Activated naive CD4-positive, alpha-beta T cell treated with anti-CD3 and anti-CD28 coated beads, Interleukin-2, amount 10 ng/mL, durations not matched to agents 7 days and 5 days (primary cell): Measurements from ENCODE around the gene FAM53B.
"Not testable (repeated sequence)": the region's sequence is repeated elsewhere in the genome, so short reads cannot be mapped to it uniquely, and the experiment has no call there.

Experiments used
- CTCF ChIA-PET: fragments of 350-600 bp; sonication (Branson Sonifier 250); formaldehyde crosslinking; loops from one replicate; lab custom pipeline; 2021; ENCODE audit warnings: antibody characterized with exemption; lab: Charles Lee
- DNase-seq: peaks from one replicate; pipeline ENCODE4 v3.0.0-alpha.2; 2020
- H3K27ac Mint-ChIP-seq: one replicate; pipeline ENCODE4 v1.8.0; 2021; ENCODE audit warnings: mild to moderate bottlenecking, moderate library complexity, mixed read lengths
- H3K27me3 Mint-ChIP-seq: one replicate; pipeline ENCODE4 v1.8.0; 2021; ENCODE audit warnings: mild to moderate bottlenecking, mixed read lengths
- H3K36me3 Mint-ChIP-seq: one replicate; pipeline ENCODE4 v1.8.0; 2021; ENCODE audit warnings: mixed read lengths
- H3K4me1 Mint-ChIP-seq: one replicate; pipeline ENCODE4 v1.8.0; 2021; ENCODE audit warnings: mixed read lengths
- H3K4me3 Mint-ChIP-seq: one replicate; pipeline ENCODE4 v1.8.0; 2021; ENCODE audit warnings: mild to moderate bottlenecking, moderate library complexity, mixed read lengths
- H3K9me3 Mint-ChIP-seq: one replicate; pipeline ENCODE4 v1.8.0; 2021; ENCODE audit warnings: mixed read lengths

Gene FAM53B

GRCh38 chr10:124744102-124745050 lies at the start of gene FAM53B:
TSS of gene FAM53B (minus strand) at chr10:124744378. CDS start at chr10:124706713, 37,665 bp downstream.
- peak within 1 kb of the TSS; percentile 94 for H3K27ac Mint-ChIP-seq
- H3K27me3 Mint-ChIP-seq, result peaks cover 8% of the 10 kb centered on the region
- no peaks in the 10 kb centered on the region for H3K9me3 Mint-ChIP-seq
- peak; percentile 84 for DNase-seq
- CTCF ChIA-PET, result interaction anchor here (1.0 to 3.6 kb wide), 5 partner anchors 39 to 212 kb away, joined by 3 to 21 read pairs (median 4); no protein-coding TSS in a partner anchor
- H3K4me3 Mint-ChIP-seq, result peak within 1 kb of the TSS; percentile 97
- H3K4me1 Mint-ChIP-seq, result peaks cover 57% of the 10 kb centered on the region
- H3K36me3 Mint-ChIP-seq, result peaks cover 22% of the 10 kb centered on the region

- Mint-ChIP-seq H3K4me1 (peaks cover 29% of the 10 kb centered on the region), H3K4me3 (peak overlapping the region; percentile 88), H3K36me3 (peaks cover 13% of the 10 kb centered on the region), H3K27ac (peak overlapping the region; percentile 94), H3K27me3 (peaks cover 14% of the 10 kb centered on the region), H3K9me3 (no peaks in the 10 kb centered on the region)
- CTCF ChIA-PET, result no interaction called here
- DNase-seq, result no peak
These were observed 48.8 kb upstream of the FAM53B start for GRCh38 chr10:124792998-124793352.

- H3K27ac Mint-ChIP-seq, result peak within 1 kb of the TSS; percentile 94
- H3K36me3 Mint-ChIP-seq, result peaks cover 20% of the 10 kb centered on the region
- H3K4me1 Mint-ChIP-seq, result peaks cover 29% of the 10 kb centered on the region
- H3K27me3 Mint-ChIP-seq, result peaks cover 6% of the 10 kb centered on the region
- no peaks in the 10 kb centered on the region for H3K9me3 Mint-ChIP-seq
- peak within 1 kb of the TSS; percentile 88 for H3K4me3 Mint-ChIP-seq
- CTCF ChIA-PET, result interaction anchor here (1.3 kb wide), 1 partner anchor 43 kb away, joined by 6 read pairs; no protein-coding TSS in a partner anchor
- DNase-seq, result peak; percentile 87
These were observed 47.6 kb upstream of the FAM53B start, which contains the start of gene EEF1AKMT2 for GRCh38 chr10:124791547-124792348. TSS of gene EEF1AKMT2 (minus strand) at chr10:124791887. CDS start at chr10:124791833, 54 bp downstream.

- DNase-seq, H3K9me3 Mint-ChIP-seq, CTCF ChIA-PET, H3K27ac Mint-ChIP-seq, H3K27me3 Mint-ChIP-seq, H3K4me1 Mint-ChIP-seq, H3K4me3 Mint-ChIP-seq: not testable (repeated sequence)
- H3K36me3 Mint-ChIP-seq, result peaks cover 30% of the 10 kb centered on the region
These were observed 38.7 kb upstream of the FAM53B start for GRCh38 chr10:124782900-124783299.

GRCh38 chr10:124768791-124769190 lies 24.6 kb upstream of the FAM53B start:
- Mint-ChIP-seq H3K9me3 (no peaks in the 10 kb centered on the region), H3K4me3 (no peak overlapping the region), H3K4me1 (peaks cover 1% of the 10 kb centered on the region), H3K27ac (no peak overlapping the region), H3K27me3 (no peaks in the 10 kb centered on the region), H3K36me3 (peaks cover 53% of the 10 kb centered on the region)
- CTCF ChIA-PET, result no interaction called here
- no peak for DNase-seq

- Mint-ChIP-seq H3K27ac (no peak overlapping the region), H3K9me3 (no peaks in the 10 kb centered on the region), H3K36me3 (peaks cover 42% of the 10 kb centered on the region), H3K4me1 (peaks cover 9% of the 10 kb centered on the region), H3K4me3 (no peak overlapping the region), H3K27me3 (no peaks in the 10 kb centered on the region)
- CTCF ChIA-PET, result no interaction called here
- no peak for DNase-seq
These were observed 21.1 kb upstream of the FAM53B start for GRCh38 chr10:124765256-124765655.

GRCh38 chr10:124763267-124763666 lies 19.1 kb upstream of the FAM53B start:
- H3K27me3 Mint-ChIP-seq, result no peaks in the 10 kb centered on the region

GRCh38 chr10:124762281-124762680 lies 18.1 kb upstream of the FAM53B start:
- no peak for DNase-seq
- Mint-ChIP-seq H3K36me3 (peaks cover 44% of the 10 kb centered on the region), H3K27ac (no peak overlapping the region), H3K27me3 (no peaks in the 10 kb centered on the region), H3K4me3 (no peak overlapping the region), H3K4me1 (peaks cover 9% of the 10 kb centered on the region), H3K9me3 (no peaks in the 10 kb centered on the region)
- CTCF ChIA-PET, result no interaction called here

More at GRCh38 chr10:124763267-124763666, 19.1 kb upstream of the FAM53B start:
- no peaks in the 10 kb centered on the region for H3K9me3 Mint-ChIP-seq
- CTCF ChIA-PET, result interaction anchor here (0.7 to 1.2 kb wide), 2 partner anchors 21 to 131 kb away, joined by 3 read pairs; no protein-coding TSS in a partner anchor
- no peak overlapping the region for H3K4me3 Mint-ChIP-seq
- no peak for DNase-seq
- H3K36me3 Mint-ChIP-seq, result peaks cover 45% of the 10 kb centered on the region
- no peak overlapping the region for H3K27ac Mint-ChIP-seq
- H3K4me1 Mint-ChIP-seq, result peaks cover 9% of the 10 kb centered on the region

- no peaks in the 10 kb centered on the region for H3K9me3 Mint-ChIP-seq
- peaks cover 7% of the 10 kb centered on the region for H3K4me1 Mint-ChIP-seq
These were observed 12.2 kb upstream of the FAM53B start for GRCh38 chr10:124756156-124756903.

GRCh38 chr10:124755581-124755980 lies 11.4 kb upstream of the FAM53B start:
- no peaks in the 10 kb centered on the region for H3K9me3 Mint-ChIP-seq
- DNase-seq, result no peak
- peaks cover 31% of the 10 kb centered on the region for H3K36me3 Mint-ChIP-seq
- H3K4me3 Mint-ChIP-seq, result no peak overlapping the region
- H3K27ac Mint-ChIP-seq, result no peak overlapping the region
- peaks cover 1% of the 10 kb centered on the region for H3K4me1 Mint-ChIP-seq
- no peaks in the 10 kb centered on the region for H3K27me3 Mint-ChIP-seq
- CTCF ChIA-PET, result interaction anchor here (0.7 to 1.6 kb wide), 3 partner anchors 9 to 128 kb away, joined by 3 to 8 read pairs (median 4); no protein-coding TSS in a partner anchor

More at GRCh38 chr10:124756156-124756903, 12.2 kb upstream of the FAM53B start:
- Mint-ChIP-seq H3K36me3 (peaks cover 36% of the 10 kb centered on the region), H3K27me3 (no peaks in the 10 kb centered on the region), H3K27ac (no peak overlapping the region), H3K4me3 (no peak overlapping the region)
- CTCF ChIA-PET, result interaction anchor here (0.7 to 1.6 kb wide), 3 partner anchors 9 to 129 kb away, joined by 3 to 4 read pairs (median 4); no protein-coding TSS in a partner anchor
- no peak for DNase-seq

GRCh38 chr10:124754227-124754626 lies 10.0 kb upstream of the FAM53B start:
- Mint-ChIP-seq H3K4me1 (peaks cover 11% of the 10 kb centered on the region), H3K27ac (no peak overlapping the region), H3K27me3 (no peaks in the 10 kb centered on the region), H3K36me3 (peaks cover 25% of the 10 kb centered on the region), H3K9me3 (no peaks in the 10 kb centered on the region), H3K4me3 (no peak overlapping the region)
- CTCF ChIA-PET, result interaction anchor here (1.4 kb wide), 1 partner anchor 13 kb away, joined by 8 read pairs; no protein-coding TSS in a partner anchor
- DNase-seq, result no peak

GRCh38 chr10:124748953-124749645 lies 4.9 kb upstream of the FAM53B start:
- no peak for DNase-seq
- H3K36me3 Mint-ChIP-seq, result peaks cover 21% of the 10 kb centered on the region
- H3K4me1 Mint-ChIP-seq, result peaks cover 32% of the 10 kb centered on the region
- no peaks in the 10 kb centered on the region for H3K9me3 Mint-ChIP-seq
- no peaks in the 10 kb centered on the region for H3K27me3 Mint-ChIP-seq
- CTCF ChIA-PET, result interaction anchor here (1.0 to 2.1 kb wide), 4 partner anchors 43 to 242 kb away, joined by 3 to 6 read pairs (median 4); partner anchors contain the start of gene EEF1AKMT2
- peak overlapping the region; percentile 83 for H3K27ac Mint-ChIP-seq
- no peak overlapping the region for H3K4me3 Mint-ChIP-seq
